Stimulated activated CD4-positive, alpha-beta T cell treated with anti-CD3 and anti-CD28 coated beads, Interleukin-4, amount 100 ng/mL, for 4 hours (primary cell): ENCODE data around the gene NGDN.
A peak's percentile ranks its signal among the peaks of the same experiment; 100 is the strongest.
"Not testable (repeated sequence)": the region's sequence is repeated elsewhere in the genome, so short reads cannot be mapped to it uniquely, and the experiment has no call there.

ENCODE experiments used
- DNase-seq, 2 experiments: peaks; one replicate each; pipeline ENCODE4 v3.0.0-alpha.2; 2020

The NGDN gene

DNA sequence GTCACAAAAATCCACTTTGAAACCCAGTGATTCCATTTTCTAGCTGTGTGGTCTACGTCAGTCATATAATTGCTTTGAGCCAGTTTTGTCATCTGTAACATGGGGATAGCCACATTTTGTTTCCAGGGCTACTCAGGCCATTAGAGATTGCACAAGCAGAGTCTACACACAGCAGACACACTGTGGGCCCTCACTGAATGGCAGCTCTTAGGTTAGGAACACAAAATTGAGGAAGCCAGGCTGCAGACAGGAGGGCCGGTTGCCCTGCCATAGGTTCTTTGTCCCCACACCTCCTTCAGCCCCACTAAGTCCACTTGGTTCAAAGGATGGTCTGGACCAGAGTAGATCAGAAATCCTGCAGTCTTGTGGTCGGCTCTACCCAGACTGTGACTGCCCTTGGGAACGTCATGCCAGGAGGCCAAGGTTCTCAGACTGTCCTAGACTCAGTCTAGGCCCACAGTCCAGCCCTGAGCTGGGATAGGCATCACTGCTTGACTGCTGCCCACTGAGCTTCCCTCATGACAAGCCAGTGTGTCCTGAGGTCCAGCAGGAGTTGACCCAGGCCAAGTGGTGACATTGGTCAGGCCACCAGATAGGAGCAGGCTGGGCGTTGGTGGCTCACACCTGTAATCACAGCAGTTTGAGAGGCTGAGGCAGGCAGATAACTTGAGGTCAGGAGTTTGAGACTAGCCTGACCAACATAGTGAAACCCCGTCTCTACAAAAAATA lies 30.2 kb upstream of the NGDN start:
- DNase-seq = no peak

DNA sequence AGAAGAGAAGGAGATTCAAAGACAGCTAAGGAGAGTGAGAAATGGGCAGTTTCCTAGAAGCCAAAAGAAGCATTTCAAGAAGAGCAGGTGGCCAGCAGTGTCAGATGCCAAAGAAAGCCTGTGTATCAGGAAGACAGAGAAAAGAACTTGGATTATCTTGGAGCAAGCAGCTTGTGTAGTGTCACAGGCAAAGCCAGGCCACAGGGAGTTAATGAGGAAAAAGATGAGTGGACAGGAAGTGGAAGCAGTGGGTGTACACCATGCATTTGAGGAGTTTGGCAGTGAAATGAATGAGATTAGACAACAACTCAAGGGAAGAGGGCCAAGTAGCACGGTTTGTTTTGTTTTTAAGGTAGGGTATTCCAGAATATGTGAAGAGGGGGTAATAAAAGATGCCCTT lies 28.4 kb upstream of the NGDN start:
- no peak for DNase-seq

DNA sequence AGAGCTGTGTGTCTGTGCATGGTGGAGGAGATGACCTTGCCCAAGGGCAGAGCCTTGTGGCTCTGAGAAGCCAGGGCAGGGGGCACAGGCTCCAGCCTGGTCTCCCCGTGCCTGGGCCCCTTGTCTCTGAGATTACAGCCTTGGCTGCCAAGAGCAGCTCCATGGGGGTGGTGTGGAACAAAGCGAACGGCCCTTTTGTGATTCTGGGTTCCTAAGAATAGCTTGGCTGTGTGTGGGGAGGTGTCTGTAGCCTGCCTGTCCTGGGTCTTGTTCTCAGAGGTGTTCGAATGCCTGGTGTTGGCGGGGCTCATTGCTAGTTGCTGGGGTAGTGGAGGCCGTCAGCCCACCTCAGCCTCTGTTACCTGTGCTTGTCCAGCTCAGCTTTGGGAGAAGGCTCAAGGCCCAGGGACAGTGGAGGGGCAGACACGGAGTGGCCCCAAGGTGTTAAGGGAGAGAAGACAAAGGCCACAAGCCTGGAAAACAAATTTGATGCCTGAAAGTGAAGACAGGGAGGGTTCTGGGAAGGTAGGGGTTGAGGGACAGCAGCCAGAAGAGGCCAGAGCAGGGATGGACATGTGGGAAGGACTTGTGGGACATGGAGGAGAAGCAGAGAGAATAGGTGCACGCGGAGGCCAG lies 26.7 kb upstream of the NGDN start:
- no peak for DNase-seq

DNA sequence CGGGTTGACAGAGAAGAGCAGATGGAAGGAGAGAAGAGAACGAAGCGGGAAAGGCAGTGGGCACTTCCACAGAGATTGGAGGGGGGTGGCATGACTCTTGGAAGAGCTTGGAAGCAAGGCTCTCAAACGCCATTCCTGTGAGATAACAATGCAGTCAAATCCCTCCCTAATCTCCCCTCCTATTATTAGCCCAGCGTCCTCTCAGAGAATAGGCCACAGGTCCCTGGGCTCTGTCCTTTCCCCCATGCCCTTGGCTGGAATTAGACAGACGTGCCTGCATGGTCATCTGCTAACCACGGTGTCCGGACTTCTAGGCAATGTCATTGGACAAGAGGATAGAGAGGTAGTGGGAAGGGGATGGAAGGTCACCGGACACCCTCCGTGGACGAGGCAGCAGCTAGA lies 26.1 kb upstream of the NGDN start:
- DNase-seq = no peak

DNA sequence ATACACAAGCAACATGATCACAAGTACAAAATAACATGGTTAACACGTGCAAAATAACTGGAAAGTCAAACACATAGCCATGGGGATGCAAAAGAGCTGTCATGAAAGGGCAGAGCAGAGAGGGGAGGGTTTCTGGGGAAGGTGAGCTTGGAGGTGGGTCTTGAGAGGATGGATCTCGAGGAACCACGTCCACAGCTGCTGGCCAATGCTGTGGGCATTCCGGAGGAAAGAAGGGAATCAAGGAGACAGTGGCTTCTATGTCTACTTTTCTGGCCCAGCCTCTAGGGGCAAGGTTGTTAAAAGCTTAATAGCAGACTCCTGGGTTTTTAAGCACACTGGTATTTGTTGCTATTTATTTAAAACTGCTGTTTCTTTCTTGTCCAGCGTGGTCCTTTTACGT lies 25.6 kb upstream of the NGDN start:
- DNase-seq = no peak

DNA sequence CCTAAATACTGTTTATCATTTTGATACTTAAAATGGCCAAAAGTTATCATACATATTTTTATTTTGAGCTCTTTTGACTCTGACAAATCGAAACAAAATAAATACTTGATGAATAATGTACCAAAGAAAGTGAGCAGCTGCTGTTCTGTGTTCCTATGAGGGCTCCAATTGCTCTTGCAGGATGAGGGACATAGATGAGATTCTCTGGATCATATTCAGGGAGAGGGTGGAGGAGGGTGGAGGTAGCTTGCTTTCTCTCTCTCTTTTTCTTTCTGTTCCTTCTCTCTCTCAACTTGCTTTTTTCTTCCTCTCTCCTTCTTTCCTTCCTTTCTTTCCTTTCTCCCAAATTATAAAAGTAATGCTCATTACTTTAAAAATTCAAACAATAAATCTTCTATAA lies 25.2 kb upstream of the NGDN start:
- no peak for DNase-seq

DNA sequence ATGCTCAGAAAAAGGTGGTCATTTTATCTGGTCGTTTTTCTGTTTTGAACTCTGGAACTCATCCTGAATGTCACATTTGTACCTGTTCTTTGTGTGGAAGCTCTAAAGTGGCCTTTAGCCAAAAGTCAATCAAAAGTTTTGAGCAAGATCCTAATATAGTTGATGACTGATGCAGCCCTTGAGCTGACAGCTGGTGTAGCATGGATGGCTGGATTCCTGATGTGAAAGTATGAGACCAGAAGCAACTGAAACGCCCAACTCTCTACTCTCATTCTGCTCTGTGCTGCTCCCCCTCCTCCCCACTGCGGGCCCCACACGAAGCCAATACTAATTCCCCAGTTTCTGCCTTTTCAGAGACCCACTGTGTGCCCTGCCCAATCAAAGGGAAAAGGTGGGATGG lies 23.7 kb upstream of the NGDN start:
- no peak for DNase-seq

DNA sequence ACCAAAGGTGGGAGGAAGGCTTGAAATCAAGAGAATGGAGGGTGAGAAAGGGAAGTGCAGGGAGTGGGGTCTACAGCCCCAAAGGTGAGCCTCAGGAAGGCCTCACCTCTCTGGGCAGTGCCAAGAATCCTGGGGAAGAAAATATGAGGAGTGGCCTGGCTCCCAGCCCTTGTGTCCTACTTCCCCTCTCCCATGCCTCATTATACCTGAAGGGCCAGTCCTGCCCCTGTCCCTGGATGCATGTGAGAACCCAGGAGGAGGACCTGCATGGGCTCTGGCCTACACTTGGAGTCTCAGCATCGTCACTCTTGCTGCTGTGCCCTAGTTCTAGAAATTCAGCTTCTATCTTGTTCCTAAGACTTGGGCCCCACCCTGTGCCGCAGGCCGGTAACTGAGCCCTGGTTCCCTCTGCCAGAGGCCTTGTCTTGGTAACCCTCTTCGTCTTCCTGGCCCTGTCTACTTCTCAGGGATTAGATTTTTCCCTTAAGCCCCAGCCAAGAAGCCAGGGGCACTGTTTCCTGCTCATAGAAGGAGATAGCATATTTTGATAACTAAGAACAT lies 23.1 kb upstream of the NGDN start:
- no peak for DNase-seq

DNA sequence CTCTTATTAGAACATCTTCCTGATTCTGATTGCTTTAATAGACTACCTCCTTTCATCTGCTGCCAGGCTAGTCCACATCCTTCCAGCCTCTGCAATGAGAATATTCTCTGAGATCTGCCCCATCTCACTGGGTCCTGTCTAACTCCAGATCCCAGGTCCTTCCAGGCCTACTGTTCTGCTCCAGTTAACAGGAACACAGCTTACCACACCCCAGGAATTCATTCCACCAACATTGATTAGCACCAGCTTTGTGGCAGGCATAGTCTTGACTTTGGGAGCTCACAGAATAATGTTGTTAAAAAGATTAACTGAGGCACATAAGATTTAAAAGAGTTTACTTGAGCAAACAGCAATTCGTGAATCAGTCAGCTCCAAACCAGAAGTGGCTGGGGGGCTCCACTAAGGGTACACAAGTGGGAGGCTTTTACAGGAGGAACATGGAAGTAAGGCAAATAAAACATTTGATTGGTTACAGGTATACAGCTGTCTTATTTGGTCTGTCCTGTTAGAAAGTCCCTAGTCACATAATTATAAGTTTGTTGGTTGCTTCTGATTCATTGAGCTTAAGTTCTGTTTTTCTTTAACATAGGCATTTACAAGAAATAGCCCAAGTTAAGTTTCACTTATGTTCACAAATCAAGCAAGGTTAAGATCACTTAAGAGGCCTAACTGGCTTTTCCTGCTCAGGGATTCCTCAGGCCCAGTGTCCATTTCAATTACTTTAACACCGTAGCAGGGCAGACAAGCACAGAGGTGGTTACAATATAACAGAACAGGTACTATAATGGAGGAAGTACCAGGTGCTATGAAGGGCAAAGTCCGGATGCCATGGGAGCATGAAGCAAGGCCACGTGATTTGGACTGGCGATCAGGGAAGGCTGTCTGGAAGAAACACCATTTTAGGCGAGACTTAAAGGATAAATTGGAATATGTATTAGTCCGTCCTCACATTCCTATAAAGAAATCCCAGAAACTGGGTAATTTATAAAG lies 21.8 kb upstream of the NGDN start:
- no peak for DNase-seq

DNA sequence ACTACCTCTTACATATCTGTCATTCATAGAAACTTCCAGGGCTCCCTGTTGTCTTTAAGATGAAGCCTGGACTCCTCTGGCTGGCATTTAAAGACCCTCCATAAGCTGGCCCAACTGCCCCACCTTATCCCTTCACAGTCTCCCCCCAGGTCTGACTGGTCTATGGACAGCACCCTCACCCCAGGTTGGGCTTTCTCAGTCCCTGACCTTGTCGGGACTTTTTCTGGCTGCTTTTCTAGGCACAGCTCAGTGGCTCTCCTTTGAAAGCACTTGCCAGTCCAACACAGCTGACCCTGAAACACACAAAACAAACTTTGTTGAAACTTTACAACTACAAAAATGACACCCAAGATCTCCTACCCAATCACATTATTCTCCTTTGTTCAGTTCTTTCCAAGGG lies 20.2 kb upstream of the NGDN start:
- no peak for DNase-seq

DNA sequence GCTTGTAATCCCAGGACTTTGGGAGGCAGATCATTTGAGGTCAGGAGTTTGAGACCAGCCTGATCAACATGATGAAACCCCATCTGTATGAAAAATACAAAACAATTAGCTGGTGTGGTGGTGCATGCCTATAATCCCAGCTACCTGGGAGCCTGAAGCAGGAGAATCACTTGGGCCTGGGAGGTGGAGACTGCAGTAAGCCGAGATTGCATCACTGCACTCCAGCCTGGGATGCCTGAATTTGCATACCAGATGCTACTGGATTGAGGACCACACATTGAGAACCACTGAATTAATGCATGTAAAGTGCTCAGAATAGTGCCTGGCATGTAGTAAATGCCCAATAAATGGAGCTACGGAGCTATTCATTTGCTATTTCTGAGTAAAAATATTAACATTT lies 19.1 kb upstream of the NGDN start:
- DNase-seq = no peak

DNA sequence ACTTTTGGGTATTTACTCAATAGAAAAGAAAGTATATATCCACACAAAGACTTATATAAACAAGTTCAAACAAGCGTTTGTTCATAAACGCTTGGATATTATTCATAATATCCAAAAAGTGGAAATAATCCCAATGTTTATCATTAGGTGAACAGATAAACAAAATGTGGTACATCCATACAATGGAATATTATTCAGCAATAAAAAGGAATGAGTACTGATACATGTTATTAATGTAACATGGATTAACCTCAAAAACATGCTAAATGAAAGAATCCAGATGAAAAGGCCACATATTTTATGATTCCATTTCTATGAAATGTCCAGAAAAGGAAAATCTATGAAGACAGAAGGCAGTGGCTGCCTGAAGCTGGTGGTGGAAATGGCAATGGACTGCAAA lies 17.3 kb upstream of the NGDN start:
- DNase-seq = no peak

DNA sequence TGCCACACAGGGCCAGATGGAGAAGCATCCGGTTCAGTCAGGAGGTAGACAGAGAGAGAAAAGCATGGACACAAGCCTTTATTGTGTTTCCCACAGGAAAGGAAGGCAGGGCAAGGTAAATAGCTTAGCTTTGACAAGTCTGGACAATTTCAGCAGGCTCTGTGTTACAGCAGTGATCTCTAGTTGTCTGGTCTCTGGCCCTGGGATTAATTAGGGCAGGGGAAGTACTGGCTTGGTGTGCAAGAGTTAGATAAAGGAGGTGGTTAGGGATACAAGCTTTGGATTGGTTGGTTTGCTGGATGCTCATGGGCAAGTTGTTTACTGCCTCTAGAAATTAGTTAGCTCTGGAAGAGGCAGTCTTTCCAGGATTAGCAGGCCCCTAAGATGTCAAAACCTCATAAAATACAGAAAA lies 15.1 kb upstream of the NGDN start:
- no peak for DNase-seq

DNA sequence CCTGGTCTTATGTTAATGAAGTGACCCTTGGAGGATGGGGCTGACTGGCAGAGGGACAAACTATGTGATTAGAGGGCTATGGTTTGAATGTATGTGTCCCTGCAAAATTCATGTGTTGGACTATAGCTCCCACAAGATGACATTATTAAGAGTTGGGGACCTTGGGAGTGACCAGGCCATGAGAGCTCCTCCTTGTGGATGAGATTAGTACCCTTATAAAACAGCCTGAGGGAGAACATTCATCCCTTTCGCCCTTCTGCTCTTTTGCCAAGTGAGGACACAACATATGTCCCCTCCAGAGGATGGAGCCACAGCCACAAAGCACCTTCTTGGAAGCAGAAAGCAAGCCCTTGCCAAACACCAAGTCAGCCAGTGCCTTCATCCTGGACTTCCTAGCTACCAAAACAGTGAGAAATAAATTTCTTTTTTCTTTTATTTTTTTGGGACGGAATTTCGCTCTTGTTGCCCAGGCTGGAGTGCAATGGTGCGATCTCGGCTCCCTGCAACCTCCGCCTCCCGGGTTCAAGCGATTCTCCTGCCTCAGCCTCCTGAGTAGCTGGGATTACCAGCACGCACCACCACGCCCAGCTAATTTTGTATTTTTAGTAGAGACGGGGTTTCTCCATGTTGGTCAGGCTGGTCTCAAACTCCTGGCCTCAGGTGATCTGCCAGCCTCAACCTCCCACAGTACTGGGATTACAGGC lies 12.5 kb upstream of the NGDN start:
- DNase-seq = not testable (repeated sequence)

DNA sequence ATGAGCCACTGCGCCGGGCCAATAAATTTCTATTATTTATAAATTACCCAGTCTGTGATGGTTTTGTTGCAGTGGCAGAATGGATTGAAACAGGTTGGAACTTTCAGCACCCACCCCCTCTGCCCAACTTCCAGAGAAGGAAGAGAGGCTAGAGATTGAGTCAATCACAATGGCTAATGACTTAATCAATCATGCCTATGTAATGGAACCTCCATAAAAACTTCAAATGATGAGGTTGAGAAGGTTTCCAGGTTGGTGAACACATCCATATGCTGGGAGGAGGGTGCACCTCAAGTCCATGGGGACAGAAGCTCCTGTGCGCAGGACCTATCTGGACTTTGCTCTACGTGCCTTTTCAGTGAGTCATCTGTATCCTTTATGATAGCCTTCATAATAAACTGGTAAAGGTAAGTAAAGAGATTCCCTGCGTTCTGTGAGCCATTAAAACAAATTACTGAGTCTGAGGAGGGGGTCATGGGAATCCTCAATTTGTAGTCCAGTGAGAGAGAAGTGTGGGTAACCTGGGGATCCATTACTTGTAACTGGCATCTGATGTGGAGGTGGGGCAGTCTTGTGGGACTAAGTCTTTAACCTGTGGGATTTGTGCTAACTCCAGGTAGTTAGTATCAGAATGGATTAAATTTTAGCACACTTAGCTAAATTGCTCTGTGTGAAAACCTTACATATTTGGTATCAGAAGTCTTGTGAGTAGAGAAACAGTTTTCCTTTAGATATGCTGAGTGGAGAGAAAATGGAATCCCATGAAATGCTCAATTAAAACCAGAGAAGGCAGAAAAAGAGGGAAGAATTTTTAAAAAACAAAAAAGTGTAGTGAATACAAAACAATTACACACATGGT lies 11.7 kb upstream of the NGDN start:
- DNase-seq = no peak

DNA sequence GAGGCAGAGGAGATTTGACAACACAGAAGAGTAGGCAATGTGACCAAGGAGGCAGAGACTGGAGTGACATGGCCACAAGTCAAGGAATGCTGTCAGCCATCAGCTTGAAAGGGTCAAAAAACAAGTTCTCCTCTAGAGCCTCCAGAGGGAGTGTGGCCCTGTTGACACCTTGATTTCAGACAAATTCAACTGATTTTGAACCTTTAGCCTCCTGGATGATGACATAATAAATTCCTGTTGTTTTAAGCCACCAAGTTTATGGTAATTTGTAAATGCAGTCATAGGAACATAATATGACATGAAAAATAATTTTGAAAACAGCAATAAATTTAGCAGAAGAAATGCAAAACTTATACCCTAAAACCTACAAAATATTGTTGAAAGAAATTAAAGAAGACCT lies 8.5 kb upstream of the NGDN start:
- no peak for DNase-seq

DNA sequence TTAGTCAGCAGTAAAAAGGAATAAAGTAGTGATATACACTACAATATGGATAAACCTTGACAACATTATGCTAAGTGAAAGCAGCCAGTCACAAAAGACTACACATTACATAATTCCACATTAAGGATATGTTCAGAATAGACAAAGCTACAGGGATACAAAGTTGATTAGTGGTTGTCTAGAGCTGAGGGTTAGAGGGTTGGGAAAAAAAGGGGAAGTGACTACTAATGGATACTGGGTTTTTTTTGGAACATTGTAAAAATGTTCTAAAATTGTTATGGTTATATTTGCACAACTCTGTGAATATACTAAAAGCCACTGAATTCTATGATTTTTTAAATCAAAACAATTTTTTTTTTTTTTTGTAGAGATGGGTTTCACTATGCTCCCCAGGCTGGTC lies 4.8 kb upstream of the NGDN start:
- DNase-seq = no peak

DNA sequence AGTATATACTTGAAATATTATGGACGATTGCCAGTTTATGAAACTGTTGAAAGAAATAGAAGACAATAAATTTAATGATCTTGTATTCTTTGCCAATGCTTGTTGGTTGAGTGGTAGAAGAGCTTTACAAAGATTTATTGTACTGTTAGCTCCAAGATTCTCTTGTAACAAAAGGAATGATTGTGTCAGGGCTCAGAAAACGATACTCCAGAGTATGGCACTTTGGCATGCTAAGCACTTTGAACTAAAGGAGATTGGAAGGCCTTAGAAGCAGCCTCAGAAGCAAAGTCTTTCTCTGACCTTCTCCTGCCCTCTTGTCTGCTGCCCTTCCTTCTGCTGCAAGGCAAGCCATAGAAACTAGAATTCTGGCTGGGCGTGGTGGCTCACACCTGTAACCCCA lies 4.2 kb upstream of the NGDN start:
- no peak for DNase-seq

DNA sequence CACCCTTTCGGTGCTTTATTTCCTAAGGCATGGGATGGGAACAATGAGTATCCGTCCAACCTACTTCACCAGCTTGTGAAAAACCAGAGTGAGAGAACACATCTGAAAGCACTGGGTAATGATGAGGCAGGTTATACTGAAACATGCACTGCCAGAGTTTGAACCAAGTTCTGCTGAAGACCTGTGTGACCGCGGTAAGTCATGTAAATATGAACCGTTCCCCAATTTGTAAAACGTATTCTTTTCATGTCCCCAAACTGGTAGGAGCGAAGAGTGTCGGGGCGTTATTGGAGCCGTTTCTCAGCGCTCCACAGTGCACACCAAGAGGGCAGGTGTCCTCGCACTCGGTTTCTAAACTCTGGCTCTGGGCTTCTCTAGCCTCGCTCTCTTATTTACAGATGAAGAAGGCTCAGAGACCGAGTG lies 788 bp upstream of the NGDN start:
- no peak for DNase-seq

DNA sequence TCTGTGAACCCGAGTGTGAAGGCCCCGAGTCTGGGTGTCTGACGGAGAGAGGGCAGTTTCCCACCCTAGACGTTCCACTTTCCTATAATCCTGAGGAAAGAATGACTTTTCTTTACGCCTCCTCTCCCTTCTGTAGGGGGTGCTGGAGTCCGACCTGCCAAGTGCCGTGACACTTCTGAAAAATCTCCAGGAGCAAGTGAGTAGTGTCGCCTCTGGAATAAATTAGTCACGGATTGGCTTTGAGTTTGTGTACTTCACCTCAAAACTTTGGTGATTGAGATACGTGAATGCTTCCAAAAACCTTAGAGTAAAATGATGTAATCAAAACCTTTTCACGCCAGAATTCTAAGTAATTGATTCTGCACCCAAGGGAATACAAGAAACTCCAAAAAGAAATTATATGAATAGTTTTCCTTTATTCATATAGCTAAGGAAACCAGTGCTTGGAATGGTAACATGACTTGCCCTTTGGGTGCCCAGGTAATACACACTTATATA lies 452 bp downstream of the NGDN start:
- peak in 1 of 2 experiments; percentile 60 for DNase-seq

DNA sequence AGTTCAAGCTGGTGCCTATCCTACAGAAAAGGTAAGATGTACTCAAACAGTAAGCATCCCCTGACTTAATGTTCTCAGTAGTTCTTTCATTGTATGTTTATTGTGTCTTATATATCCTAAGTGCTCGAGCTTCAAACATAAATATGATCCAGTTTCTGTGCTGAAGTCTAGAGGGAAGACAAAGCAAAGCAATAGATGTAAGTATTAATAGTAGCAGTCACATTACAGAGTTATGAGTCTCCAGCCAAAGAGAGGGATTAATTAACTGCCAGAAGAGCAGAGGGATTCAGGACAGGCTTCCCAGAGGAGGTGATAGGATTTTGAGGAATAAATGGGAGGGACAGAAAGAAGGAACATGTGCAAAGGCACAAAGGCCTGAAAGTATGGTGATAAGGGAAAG lies 1.4 kb downstream of the NGDN start:
- DNase-seq = no peak
